Osteocyte (in vitro differentiated cells): ENCODE results near the gene KRT15. TPM values are rescaled to one million over a fixed set of nuclear protein-coding genes. Genes with fewer than 3 reads are reported as not detected.

Experiments used
- DNase-seq: peaks from one replicate; pipeline ENCODE4 v3.0.0; 2021; ENCODE audit warnings: mixed read lengths; ENCODE audit not compliant: unreplicated experiment; ENCODE audit errors: extremely low spot score
- H3K27ac Mint-ChIP-seq: one replicate; pipeline ENCODE4 v1.8.0; 2021; ENCODE audit warnings: mild to moderate bottlenecking, mixed read lengths; ENCODE audit not compliant: unreplicated experiment
- H3K27me3 Mint-ChIP-seq: one replicate; pipeline ENCODE4 v1.8.0; 2021; ENCODE audit warnings: mixed read lengths; ENCODE audit not compliant: unreplicated experiment
- H3K36me3 Mint-ChIP-seq: one replicate; pipeline ENCODE4 v1.8.0; 2021; ENCODE audit warnings: mixed read lengths; ENCODE audit not compliant: unreplicated experiment
- H3K4me1 Mint-ChIP-seq: one replicate; pipeline ENCODE4 v1.8.0; 2021; ENCODE audit warnings: mixed read lengths; ENCODE audit not compliant: unreplicated experiment
- H3K4me3 Mint-ChIP-seq: one replicate; pipeline ENCODE4 v1.8.0; 2021; ENCODE audit warnings: mild to moderate bottlenecking, moderate library complexity, mixed read lengths; ENCODE audit not compliant: unreplicated experiment
- H3K9me3 Mint-ChIP-seq: one replicate; pipeline ENCODE4 v1.8.0; 2021; ENCODE audit warnings: mixed read lengths; ENCODE audit not compliant: unreplicated experiment
- CTCF ChIP-seq: fragments of 200-600 bp; sonication (generic); IDR thresholded peaks from 2 replicates; pipeline ENCODE4 v1.5.0; 2021; ENCODE audit warnings: antibody characterized with exemption, mild to moderate bottlenecking, moderate library complexity
- total RNA-seq: library from RNA; stranded (reverse); gene quantifications from 2 replicates; pipeline ENCODE4 v1.2.1, GENCODE V29; 2021

Gene KRT15
- total RNA-seq, 1 donor from 2014 or later = not detected

DNA sequence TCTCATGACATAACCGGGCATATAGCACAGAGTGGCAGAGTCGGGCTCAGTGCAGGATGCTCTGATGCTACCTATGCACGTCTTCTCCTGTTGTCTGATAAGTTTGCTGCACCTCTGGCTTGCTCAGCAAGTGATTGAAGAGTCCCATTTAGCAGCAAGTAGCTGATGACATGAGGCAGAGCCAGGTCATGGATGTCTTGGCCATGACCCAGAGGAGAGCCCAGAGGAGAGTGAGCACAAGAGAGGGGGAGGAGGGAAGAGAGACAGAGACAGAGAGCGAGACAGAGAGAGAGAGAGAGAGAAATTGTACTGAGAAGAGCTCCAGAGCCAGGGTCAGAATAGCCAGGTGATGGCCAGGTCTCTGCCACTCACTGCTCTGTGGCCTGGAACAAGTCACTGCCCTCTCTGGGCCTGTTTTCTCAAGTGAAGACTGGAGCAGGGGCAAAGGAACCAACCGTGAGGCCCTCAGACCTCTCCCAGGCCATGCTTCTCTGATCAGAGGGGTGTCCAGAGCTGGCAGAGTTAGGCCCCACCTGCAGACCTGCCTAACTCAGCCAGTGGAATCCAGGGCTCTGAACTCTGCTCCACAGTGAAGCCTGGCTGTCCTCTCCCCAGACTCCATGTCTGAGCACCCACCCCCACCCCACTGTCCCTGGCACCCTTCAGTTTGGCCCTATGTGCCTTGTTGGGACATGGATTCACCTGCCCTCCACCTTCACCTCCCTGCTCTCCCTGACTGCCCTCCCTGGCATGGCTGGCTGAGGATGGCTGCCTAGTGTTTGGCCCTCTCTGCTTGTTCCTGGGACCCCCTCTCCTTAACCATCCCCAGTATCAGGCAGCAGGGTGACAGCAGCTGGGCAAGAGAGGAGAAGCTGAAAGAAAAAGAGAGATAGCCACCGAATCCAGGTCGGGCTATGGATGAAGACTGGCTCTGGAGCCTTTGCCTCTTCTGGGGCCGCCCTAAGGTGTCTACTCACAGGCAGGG, 33.5 kb downstream of the KRT15 start:
- no peaks in the 10 kb centered on the region for H3K36me3 Mint-ChIP-seq

GRCh38 chr17:41483991-41484826, 34.5 kb downstream of the KRT15 start:
- no peak overlapping the region for H3K4me3 Mint-ChIP-seq
- no peaks in the 10 kb centered on the region for H3K4me1 Mint-ChIP-seq
- H3K27me3 Mint-ChIP-seq = no peaks in the 10 kb centered on the region
- H3K27ac Mint-ChIP-seq = no peak overlapping the region
- H3K36me3 Mint-ChIP-seq = no peaks in the 10 kb centered on the region
- TF ChIP-seq CTCF = no peak
- H3K9me3 Mint-ChIP-seq = no peaks in the 10 kb centered on the region
- DNase-seq = no peak

More for the DNA sequence above, 33.5 kb downstream of the KRT15 start:
- TF ChIP-seq CTCF = no peak
- no peaks in the 10 kb centered on the region for H3K27me3 Mint-ChIP-seq
- H3K4me3 Mint-ChIP-seq = no peak overlapping the region
- H3K4me1 Mint-ChIP-seq = no peaks in the 10 kb centered on the region
- DNase-seq = no peak
- no peaks in the 10 kb centered on the region for H3K9me3 Mint-ChIP-seq
- no peak overlapping the region for H3K27ac Mint-ChIP-seq

- Mint-ChIP-seq H3K36me3 (no peaks in the 10 kb centered on the region), H3K27me3 (no peaks in the 10 kb centered on the region), H3K4me3 (no peak overlapping the region), H3K9me3 (no peaks in the 10 kb centered on the region), H3K27ac (no peak overlapping the region), H3K4me1 (no peaks in the 10 kb centered on the region)
- TF ChIP-seq CTCF = no peak
- no peak for DNase-seq
Observed at GRCh38 chr17:41483531-41483930, 35.2 kb downstream of the KRT15 start.

DNA sequence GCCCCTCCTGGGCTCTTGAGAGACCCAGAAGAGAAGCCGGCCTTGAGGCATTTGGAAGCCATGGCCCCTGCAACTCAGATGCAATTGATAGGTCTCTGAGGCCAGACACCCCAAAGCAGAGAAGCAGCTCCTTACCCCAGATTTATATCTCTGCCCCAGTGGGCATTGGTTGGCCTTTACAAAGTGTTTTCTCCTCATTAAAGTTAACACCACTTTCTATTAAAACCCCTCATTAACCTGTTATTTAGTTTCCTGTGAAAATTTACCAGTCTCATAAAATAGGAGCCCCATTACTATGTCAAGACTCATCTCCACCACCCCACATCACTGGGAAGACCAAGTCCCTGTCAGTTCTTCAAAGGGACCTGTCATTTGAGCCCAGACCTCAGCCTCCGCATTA, 37.7 kb downstream of the KRT15 start, which contains the start of gene KRT35:
TSS of gene KRT35 (minus strand) at position 116 of the 400 bp plus-strand sequence. CDS start at position 62, 54 bp downstream.
- TF ChIP-seq CTCF = no peak
- no peaks in the 10 kb centered on the region for H3K4me1 Mint-ChIP-seq
- H3K9me3 Mint-ChIP-seq = no peaks in the 10 kb centered on the region
- no peaks in the 10 kb centered on the region for H3K27me3 Mint-ChIP-seq
- no peak within 1 kb of the TSS for H3K27ac Mint-ChIP-seq
- DNase-seq = no peak
- no peak within 1 kb of the TSS for H3K4me3 Mint-ChIP-seq
- H3K36me3 Mint-ChIP-seq = no peaks in the 10 kb centered on the region
